H1 (cell line): ENCODE results near the gene MICALL1.

Experiments
- CBX5 ChIP-seq: fragments of 300-800, 300-1000 bp; sonication (generic); IDR thresholded peaks from 2 replicates; pipeline ENCODE4 v1.7.1; 2016; ENCODE audit warnings: antibody characterized with exemption, low read length, low read depth
- E2F6 ChIP-seq: IDR thresholded peaks from 2 replicates; pipeline ENCODE4 v1.6.1; 2012; ENCODE audit warnings: inconsistent platforms
- POLR2AphosphoS5 ChIP-seq: IDR thresholded peaks from 2 replicates; pipeline ENCODE4 v1.6.1; 2011; ENCODE audit warnings: low read depth, low read length
- SP1 ChIP-seq: IDR thresholded peaks from 2 replicates; pipeline ENCODE4 v1.6.1; 2011; ENCODE audit warnings: low read depth, low read length
- SUZ12 ChIP-seq: fragments of 200-600 bp; sonication (generic); IDR thresholded peaks from 2 replicates; pipeline ENCODE4 v1.6.1; 2012; ENCODE audit warnings: mild to moderate bottlenecking, inconsistent platforms, low read length, moderate library complexity, mixed read lengths
- TEAD4 ChIP-seq: IDR thresholded peaks from 2 replicates; pipeline ENCODE4 v1.6.1; 2012; ENCODE audit warnings: low read depth, low read length, inconsistent platforms, mixed read lengths
- TF ChIP-seq, protein P1 (sequence below), 3 experiments: IDR thresholded peaks; 1 replicate in 2 of 3; 2 replicates in 1 of 3; pipeline versions ENCODE4 v1.5.1 to v1.6.1; 2011; ENCODE audit warnings: low read length in 3 of 3, mild to moderate bottlenecking in 3 of 3, inconsistent platforms in 2 of 3, low read depth in 1 of 3, moderate library complexity in 1 of 3; ENCODE audit not compliant: insufficient read depth in 1 of 3; ENCODE audit errors: control extremely low read depth in 1 of 3

GRCh38 chr22:37979782-37980181 lies 73.7 kb downstream of the MICALL1 start:
- TF ChIP-seq SP1 (no peak), CBX5 (no peak), E2F6 (no peak), POLR2AphosphoS5 (no peak), SUZ12 (no peak), TEAD4 (no peak)
- TF ChIP-seq, protein P1, sequence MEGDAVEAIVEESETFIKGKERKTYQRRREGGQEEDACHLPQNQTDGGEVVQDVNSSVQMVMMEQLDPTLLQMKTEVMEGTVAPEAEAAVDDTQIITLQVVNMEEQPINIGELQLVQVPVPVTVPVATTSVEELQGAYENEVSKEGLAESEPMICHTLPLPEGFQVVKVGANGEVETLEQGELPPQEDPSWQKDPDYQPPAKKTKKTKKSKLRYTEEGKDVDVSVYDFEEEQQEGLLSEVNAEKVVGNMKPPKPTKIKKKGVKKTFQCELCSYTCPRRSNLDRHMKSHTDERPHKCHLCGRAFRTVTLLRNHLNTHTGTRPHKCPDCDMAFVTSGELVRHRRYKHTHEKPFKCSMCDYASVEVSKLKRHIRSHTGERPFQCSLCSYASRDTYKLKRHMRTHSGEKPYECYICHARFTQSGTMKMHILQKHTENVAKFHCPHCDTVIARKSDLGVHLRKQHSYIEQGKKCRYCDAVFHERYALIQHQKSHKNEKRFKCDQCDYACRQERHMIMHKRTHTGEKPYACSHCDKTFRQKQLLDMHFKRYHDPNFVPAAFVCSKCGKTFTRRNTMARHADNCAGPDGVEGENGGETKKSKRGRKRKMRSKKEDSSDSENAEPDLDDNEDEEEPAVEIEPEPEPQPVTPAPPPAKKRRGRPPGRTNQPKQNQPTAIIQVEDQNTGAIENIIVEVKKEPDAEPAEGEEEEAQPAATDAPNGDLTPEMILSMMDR (IDR thresholded peaks at IDR 0.05; ENCODE audit: control extremely low read depth in 1 of 3, insufficient read depth in 1 of 3, low read depth in 1 of 3, low read length in 3 of 3), result no peak
